PC-3 (cell line): Measurements from ENCODE around the gene MT1B.

Experiments used
- EZH2 ChIP-seq: fragments of 300-600 bp; sonication (generic); IDR thresholded peaks from one replicate; pipeline ENCODE4 v1.6.1; 2017; ENCODE audit warnings: antibody characterized with exemption, mild to moderate bottlenecking, low read length; ENCODE audit not compliant: unreplicated experiment
- EZH2phosphoT487 ChIP-seq: fragments of 300-600 bp; sonication (generic); IDR thresholded peaks from 2 replicates; pipeline ENCODE4 v1.6.1; 2018; ENCODE audit warnings: mild to moderate bottlenecking, antibody characterized with exemption, low read length, borderline replicate concordance
- TF ChIP-seq, protein P1 (sequence below): fragments of 300-600 bp; sonication (generic); conservative IDR thresholded peaks from 2 replicates; pipeline ENCODE4 v1.5.1; 2017; ENCODE audit warnings: antibody characterized with exemption, low read depth, mild to moderate bottlenecking, low read length

DNA sequence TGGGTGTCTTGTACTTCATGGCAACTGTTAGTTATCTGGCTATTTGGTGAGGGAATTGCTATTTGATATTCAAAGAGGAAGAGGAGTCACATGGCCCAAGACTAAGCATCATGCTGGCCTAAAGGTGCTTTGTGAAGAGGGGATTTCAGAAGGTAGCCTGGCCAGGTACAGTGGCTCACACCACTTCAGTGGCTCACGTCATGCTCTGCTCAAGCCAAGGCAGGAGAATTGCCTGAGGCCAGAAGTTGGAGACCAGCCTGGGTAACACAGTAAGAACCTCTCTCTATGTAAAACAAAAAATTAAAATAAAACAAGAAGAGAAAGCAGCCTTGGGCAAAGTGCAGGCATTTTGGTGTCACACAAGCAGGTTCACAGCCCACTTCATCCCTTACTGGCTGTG lies 6.4 kb upstream of the MT1B start:
- TF ChIP-seq EZH2 (no peak), EZH2phosphoT487 (no peak)
- TF ChIP-seq, protein P1, sequence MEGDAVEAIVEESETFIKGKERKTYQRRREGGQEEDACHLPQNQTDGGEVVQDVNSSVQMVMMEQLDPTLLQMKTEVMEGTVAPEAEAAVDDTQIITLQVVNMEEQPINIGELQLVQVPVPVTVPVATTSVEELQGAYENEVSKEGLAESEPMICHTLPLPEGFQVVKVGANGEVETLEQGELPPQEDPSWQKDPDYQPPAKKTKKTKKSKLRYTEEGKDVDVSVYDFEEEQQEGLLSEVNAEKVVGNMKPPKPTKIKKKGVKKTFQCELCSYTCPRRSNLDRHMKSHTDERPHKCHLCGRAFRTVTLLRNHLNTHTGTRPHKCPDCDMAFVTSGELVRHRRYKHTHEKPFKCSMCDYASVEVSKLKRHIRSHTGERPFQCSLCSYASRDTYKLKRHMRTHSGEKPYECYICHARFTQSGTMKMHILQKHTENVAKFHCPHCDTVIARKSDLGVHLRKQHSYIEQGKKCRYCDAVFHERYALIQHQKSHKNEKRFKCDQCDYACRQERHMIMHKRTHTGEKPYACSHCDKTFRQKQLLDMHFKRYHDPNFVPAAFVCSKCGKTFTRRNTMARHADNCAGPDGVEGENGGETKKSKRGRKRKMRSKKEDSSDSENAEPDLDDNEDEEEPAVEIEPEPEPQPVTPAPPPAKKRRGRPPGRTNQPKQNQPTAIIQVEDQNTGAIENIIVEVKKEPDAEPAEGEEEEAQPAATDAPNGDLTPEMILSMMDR = no peak
